PC-9 (cell line): ENCODE measurements around the gene TSHZ3. TPM values are rescaled to one million over a fixed set of nuclear protein-coding genes. Genes with fewer than 3 reads are reported as not detected.

Experiments used
- BruUV-seq: library from RNA; stranded (reverse); fragments of 400-500 nt; replicated peaks from 2 replicates; lab custom pipeline; 2021; lab: Mats Ljungman, UMichigan
- CTCF ChIA-PET: fragments of 300-600 bp; sonication (Branson Sonifier 250); formaldehyde crosslinking; loops from one replicate; lab custom pipeline; 2022; ENCODE audit warnings: antibody characterized with exemption; lab: Charles Lee
- POLR2A ChIA-PET: fragments of 300-600 bp; sonication (Branson Sonifier 250); formaldehyde crosslinking; loops from one replicate; lab custom pipeline; 2022; ENCODE audit warnings: antibody characterized with exemption; ENCODE audit not compliant: unreplicated experiment; lab: Charles Lee
- DNase-seq, 2 experiments: peaks; one replicate each; pipeline versions ENCODE4 v3.0.0 to v3.0.0-alpha.2; 2015 to 2022; ENCODE audit warnings: mixed read lengths in 1 of 2
- H2AFZ ChIP-seq: fragments of 200-600 bp; sonication (generic); 2 replicates; pipeline ENCODE4 v1.8.1; 2017; ENCODE audit warnings: antibody characterized with exemption
- H3F3A ChIP-seq: fragments of 200-600 bp; sonication (generic); 2 replicates; pipeline ENCODE4 v1.8.1; 2017; ENCODE audit warnings: antibody characterized with exemption, mild to moderate bottlenecking, low read depth; ENCODE audit not compliant: insufficient read depth
- H3K27ac ChIP-seq: fragments of 200-600 bp; sonication (generic); 2 replicates; pipeline ENCODE4 v1.6.1; 2016; ENCODE audit warnings: mixed run types
- H3K27me3 ChIP-seq: fragments of 200-600 bp; sonication (generic); 2 replicates; pipeline ENCODE4 v1.6.1; 2016; ENCODE audit warnings: low read depth, mixed run types; ENCODE audit not compliant: insufficient read depth
- H3K36me3 ChIP-seq: fragments of 200-600 bp; sonication (generic); 2 replicates; pipeline ENCODE4 v1.6.1; 2016; ENCODE audit warnings: low read depth, mixed run types
- H3K4me1 ChIP-seq: fragments of 200-600 bp; sonication (generic); replicated peaks from 2 replicates; pipeline ENCODE4 v1.6.1; 2016; ENCODE audit warnings: mixed run types; ENCODE audit not compliant: insufficient read depth
- H3K4me2 ChIP-seq: fragments of 200-600 bp; sonication (generic); 2 replicates; pipeline ENCODE4 v1.6.1; 2017; ENCODE audit warnings: mixed run types
- H3K4me3 ChIP-seq: fragments of 200-600 bp; sonication (generic); 2 replicates; pipeline ENCODE4 v1.6.1; 2016; ENCODE audit warnings: mixed run types
- H3K79me2 ChIP-seq: fragments of 200-600 bp; sonication (generic); 2 replicates; pipeline ENCODE4 v1.6.1; 2017; ENCODE audit warnings: low read depth, mixed run types
- H3K9me2 ChIP-seq: fragments of 200-600 bp; sonication (generic); 2 replicates; pipeline ENCODE4 v1.8.1; 2017; ENCODE audit warnings: mild to moderate bottlenecking; ENCODE audit not compliant: insufficient read depth
- H3K9me3 ChIP-seq: fragments of 200-600 bp; sonication (generic); 2 replicates; pipeline ENCODE4 v1.8.1; 2016; ENCODE audit warnings: low read depth; ENCODE audit not compliant: insufficient read depth
- H4K20me1 ChIP-seq: fragments of 200-600 bp; sonication (generic); 2 replicates; pipeline ENCODE4 v1.8.1; 2017; ENCODE audit not compliant: insufficient read depth
- EZH2 ChIP-seq: fragments of 200-600 bp; sonication (generic); IDR thresholded peaks from 2 replicates; pipeline ENCODE4 v1.8.0; 2017; ENCODE audit warnings: antibody characterized with exemption, low read depth
- intact Hi-C: fragments of 100-400 bp; cut with micrococcal nuclease; formaldehyde crosslinking; loops from one replicate; pipeline ENCODE4 v1.10.0; 2022; ENCODE audit not compliant: unreplicated experiment
- total RNA-seq: library from RNA; stranded (reverse); gene quantifications from 2 replicates; pipeline ENCODE4 v1.2.3, GENCODE V29; 2021
- TF ChIP-seq, protein P1 (sequence below): fragments of 200-600 bp; sonication (generic); conservative IDR thresholded peaks from 2 replicates; pipeline ENCODE4 v1.6.1; 2017; ENCODE audit warnings: mixed run types, antibody characterized with exemption, mild to moderate bottlenecking, moderate library complexity

TSHZ3 gene
- total RNA-seq, 1 experiment from 2014 or later: not detected

DNA sequence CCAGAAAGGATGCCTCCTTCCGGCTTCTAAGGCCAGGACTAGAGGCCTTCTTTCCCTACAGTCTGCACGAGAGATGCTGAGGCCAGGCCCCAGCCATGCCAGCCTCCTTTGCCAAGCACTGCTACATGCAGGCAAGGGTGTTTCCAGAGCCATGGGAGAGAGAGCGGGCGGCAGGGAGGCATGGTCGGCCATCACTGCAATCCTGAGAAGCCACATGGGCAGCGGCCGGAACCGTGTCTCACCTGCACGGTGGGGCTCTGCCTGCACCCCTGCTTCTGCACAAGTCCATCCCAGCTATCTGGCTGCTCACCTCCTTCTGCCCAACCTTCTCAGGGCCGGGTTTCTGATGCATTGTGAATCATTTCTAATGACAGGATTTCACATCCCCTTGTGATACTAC, 35.1 kb downstream of the TSHZ3 start:
- H3K4me3 ChIP-seq: no peak overlapping the region
- ChIA-PET CTCF (no interaction called here), POLR2A (no interaction called here)
- no peak overlapping the region for H3K4me2 ChIP-seq
- no peaks in the 10 kb centered on the region for H3K9me3 ChIP-seq
- H3K27me3 ChIP-seq: peaks cover 92% of the 10 kb centered on the region
- H4K20me1 ChIP-seq: peaks cover 7% of the 10 kb centered on the region; the same call in 1 of the 2 replicates
- no peaks in the 10 kb centered on the region for H3K79me2 ChIP-seq
- no peaks in the 10 kb centered on the region for H3F3A ChIP-seq
- no peak for DNase-seq
- no TSS peak for BruUV-seq
- H3K36me3 ChIP-seq: no peaks in the 10 kb centered on the region
- no peak for TF ChIP-seq EZH2
- TF ChIP-seq, protein P1, sequence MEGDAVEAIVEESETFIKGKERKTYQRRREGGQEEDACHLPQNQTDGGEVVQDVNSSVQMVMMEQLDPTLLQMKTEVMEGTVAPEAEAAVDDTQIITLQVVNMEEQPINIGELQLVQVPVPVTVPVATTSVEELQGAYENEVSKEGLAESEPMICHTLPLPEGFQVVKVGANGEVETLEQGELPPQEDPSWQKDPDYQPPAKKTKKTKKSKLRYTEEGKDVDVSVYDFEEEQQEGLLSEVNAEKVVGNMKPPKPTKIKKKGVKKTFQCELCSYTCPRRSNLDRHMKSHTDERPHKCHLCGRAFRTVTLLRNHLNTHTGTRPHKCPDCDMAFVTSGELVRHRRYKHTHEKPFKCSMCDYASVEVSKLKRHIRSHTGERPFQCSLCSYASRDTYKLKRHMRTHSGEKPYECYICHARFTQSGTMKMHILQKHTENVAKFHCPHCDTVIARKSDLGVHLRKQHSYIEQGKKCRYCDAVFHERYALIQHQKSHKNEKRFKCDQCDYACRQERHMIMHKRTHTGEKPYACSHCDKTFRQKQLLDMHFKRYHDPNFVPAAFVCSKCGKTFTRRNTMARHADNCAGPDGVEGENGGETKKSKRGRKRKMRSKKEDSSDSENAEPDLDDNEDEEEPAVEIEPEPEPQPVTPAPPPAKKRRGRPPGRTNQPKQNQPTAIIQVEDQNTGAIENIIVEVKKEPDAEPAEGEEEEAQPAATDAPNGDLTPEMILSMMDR: no peak
- H3K9me2 ChIP-seq: no peaks in the 10 kb centered on the region
- no peaks in the 10 kb centered on the region for H3K4me1 ChIP-seq
- no peak overlapping the region for H2AFZ ChIP-seq
- intact Hi-C loops: no loop called here
- H3K27ac ChIP-seq: no peak overlapping the region

DNA sequence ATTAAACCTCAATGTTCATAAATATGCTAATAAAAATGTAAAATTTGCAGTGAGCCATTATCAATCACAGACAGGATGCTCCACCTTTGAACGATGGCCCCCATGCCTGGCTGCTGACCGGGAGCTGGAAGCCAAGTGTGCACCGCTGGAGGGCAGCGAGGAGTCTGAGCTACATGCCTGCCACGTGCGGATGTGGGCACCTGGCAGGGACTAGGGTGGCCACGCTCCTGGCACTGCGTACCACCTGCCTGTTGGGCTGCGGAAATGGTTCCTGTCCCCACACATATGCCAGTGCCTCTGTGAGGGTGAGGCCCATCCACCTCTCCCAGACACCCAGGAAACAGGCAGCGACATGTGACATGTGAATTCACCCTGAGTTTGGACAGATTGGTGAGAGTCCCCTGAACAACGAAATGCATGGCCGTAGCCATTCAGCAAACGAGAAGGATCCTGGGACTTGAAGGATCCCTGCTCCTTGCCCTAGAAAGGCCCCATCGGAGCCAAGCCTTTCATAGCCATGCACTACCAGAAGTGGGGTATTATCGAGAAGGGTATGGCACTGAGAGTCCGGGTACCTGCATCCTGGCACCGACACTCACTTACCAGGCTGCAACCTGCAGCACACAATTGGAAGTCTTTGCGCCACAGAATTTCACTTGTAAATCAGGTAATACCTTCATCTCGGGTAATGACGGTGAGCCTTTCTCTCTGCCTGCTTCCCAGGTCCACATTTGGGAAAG, 35.8 kb downstream of the TSHZ3 start:
- ChIA-PET POLR2A (no interaction called here), CTCF (no interaction called here)
- H3K4me1 ChIP-seq: no peaks in the 10 kb centered on the region
- H3K4me2 ChIP-seq: no peak overlapping the region
- DNase-seq: no peak
- H3K4me3 ChIP-seq: no peak overlapping the region
- no peaks in the 10 kb centered on the region for H3K79me2 ChIP-seq
- H3K9me3 ChIP-seq: no peaks in the 10 kb centered on the region
- H3K27ac ChIP-seq: no peak overlapping the region
- no peak overlapping the region for H2AFZ ChIP-seq
- H3K36me3 ChIP-seq: no peaks in the 10 kb centered on the region
- intact Hi-C loops: no loop called here
- BruUV-seq: no TSS peak
- peaks cover 92% of the 10 kb centered on the region for H3K27me3 ChIP-seq
- no peaks in the 10 kb centered on the region for H3F3A ChIP-seq
- H4K20me1 ChIP-seq: peaks cover 7% of the 10 kb centered on the region; the same call in 1 of the 2 replicates
- no peaks in the 10 kb centered on the region for H3K9me2 ChIP-seq
- no peak for TF ChIP-seq EZH2
- TF ChIP-seq, protein P1: no peak

DNA sequence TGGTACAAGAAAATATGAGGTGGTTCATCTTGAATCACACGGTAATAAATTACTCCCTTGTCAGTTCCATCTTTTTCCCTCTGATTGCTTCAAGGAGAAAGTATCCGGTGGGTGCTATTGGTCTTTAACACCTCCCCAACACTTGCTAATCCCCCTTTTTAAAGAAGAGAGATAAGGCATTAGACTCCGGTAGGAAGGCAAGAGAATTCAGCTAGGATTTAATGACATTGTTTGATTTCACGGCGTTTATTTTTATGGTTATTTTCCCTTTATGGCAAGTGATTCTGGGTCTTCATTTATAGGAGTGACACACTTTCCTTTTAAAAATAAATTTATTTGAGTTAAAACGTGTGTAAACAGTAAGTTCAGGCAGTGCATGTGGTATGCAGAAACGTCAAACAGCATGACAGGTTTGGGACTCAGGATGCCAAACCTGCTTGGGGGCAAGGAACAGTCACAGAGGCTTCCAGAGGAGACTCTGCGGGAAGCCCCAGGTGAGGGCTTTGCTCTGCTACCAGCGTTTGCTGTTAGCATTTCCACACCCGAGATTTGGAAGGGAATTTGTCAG, 36.5 kb downstream of the TSHZ3 start:
- Histone ChIP-seq H3K4me1 (no peaks in the 10 kb centered on the region), H3K9me3 (no peaks in the 10 kb centered on the region), H3K4me3 (no peak overlapping the region), H3K27ac (no peak overlapping the region), H2AFZ (no peak overlapping the region), H3K27me3 (peaks cover 92% of the 10 kb centered on the region), H3F3A (no peaks in the 10 kb centered on the region), H3K9me2 (no peaks in the 10 kb centered on the region), H3K79me2 (no peaks in the 10 kb centered on the region), H3K4me2 (no peak overlapping the region), H4K20me1 (peaks cover 7% of the 10 kb centered on the region; the same call in 1 of the 2 replicates), H3K36me3 (no peaks in the 10 kb centered on the region)
- CTCF ChIA-PET: no interaction called here
- intact Hi-C loops: no loop called here
- no TSS peak for BruUV-seq
- POLR2A ChIA-PET: no interaction called here
- no peak for TF ChIP-seq EZH2
- TF ChIP-seq, protein P1: no peak
- no peak for DNase-seq
